ENCODE measurements around the gene OR6Q1. TPM values are rescaled to one million over a fixed set of nuclear protein-coding genes. Genes with fewer than 3 reads are reported as not detected.
A peak's percentile ranks its signal among the peaks of the same experiment; 100 is the strongest.

Gene OR6Q1
- total and polyA plus RNA-seq, 2 experiments from 2014 or later: not detected

DNA sequence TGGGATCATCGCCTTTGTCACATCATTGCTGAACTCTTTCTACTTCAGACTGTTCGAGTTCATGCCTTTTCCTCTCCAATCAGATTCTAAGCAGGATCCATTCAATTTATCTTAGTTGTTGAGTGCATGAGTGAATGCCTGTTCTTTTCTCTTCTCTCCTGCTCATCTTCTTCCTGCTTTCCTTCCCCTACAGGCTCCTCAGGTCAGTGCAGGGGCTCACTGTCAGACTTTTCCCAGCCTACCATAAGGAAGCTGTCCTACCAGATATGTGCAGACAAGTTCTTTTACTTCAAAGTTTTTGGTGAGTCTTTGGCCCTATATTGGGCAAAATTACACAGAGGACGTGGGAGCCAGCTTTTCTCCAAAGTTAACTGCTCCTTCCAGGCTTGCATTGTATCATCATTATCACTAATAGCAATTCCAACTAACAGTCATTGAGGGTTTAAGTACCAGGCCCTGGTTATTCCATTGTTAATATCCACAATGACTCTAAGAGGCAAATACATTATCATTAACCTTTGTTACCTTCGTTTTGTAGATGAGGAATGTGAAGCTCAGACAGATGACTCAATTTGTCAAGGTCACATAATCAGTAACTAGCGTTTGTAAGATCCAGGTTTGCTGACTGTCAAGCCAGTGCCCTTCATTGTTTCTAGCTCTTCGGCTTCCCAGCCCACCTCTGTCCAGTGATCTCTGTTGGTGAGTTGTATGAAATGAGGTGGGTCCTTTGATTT is 30.4 kb downstream of the OR6Q1 start:
- Histone ChIP-seq H3K9me2 (replicated peaks; ENCODE audit: insufficient read depth) (no peaks in the 10 kb centered on the region), H3K36me3 (replicated peaks; ENCODE audit: insufficient read depth, low read depth) (no peaks in the 10 kb centered on the region), H3K79me2 (no peaks in the 10 kb centered on the region), H2AFZ (no peak overlapping the region), H3K4me1 (ENCODE audit: insufficient read depth) (peaks cover 21% of the 10 kb centered on the region), H3K27me3 (no peaks in the 10 kb centered on the region), H4K20me1 (ENCODE audit: insufficient read depth, poor library complexity, severe bottlenecking) (no peaks in the 10 kb centered on the region), H3K9me3 (ENCODE audit: low read depth) (no peaks in the 10 kb centered on the region), H3K27ac (peak overlapping the region; percentile 59), H3K4me3 (no peak overlapping the region), H3K4me2 (no peak overlapping the region)
- peak; percentile 38 for DNase-seq (ENCODE audit: low spot score)
- TF ChIP-seq EZH2phosphoT487 (IDR thresholded peaks at IDR 0.05; ENCODE audit: low read depth, severe bottlenecking, unreplicated experiment) (no peak), CTCF (IDR thresholded peaks at IDR 0.05; ENCODE audit: poor library complexity) (no peak), EZH2 (IDR thresholded peaks at IDR 0.05; ENCODE audit: borderline replicate concordance) (no peak)
- 51% methylated on average over 6 of the region's 6 CpGs for WGBS (ENCODE audit: low lambda C conversion rate, missing lambda C conversion rate)

DNA sequence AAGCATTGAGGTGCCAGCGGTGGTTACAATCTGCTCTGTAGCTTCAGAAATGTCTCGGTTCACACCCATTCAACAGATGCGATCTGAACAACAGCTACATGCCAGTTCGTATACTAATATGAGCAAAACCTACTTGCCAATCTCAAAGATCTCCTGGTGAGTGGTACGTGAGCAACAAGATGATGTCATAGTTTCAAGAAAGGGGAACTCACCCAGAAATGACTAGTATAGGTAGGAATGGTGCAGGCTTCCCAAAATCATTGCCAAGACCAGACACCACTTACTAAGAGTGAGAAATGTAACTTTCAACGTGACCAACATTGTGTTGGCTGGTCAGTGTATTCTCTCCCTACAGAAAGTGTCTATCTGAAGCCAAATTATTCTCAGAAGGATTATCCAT is 31.1 kb downstream of the OR6Q1 start:
- Histone ChIP-seq H3K4me2 (no peak overlapping the region), H2AFZ (no peak overlapping the region), H3K27ac (peak overlapping the region; percentile 59)

GRCh38 chr11:58067685-58068084 is 36.9 kb downstream of the OR6Q1 start:
- no peak overlapping the region for H3K4me3 ChIP-seq
- H3K27ac ChIP-seq: no peak overlapping the region
- 79% methylated on average over 5 of the region's 5 CpGs for WGBS (ENCODE audit: low lambda C conversion rate, missing lambda C conversion rate)
- H3K36me3 ChIP-seq (replicated peaks; ENCODE audit: insufficient read depth, low read depth): no peaks in the 10 kb centered on the region
- no peaks in the 10 kb centered on the region for H3K79me2 ChIP-seq
- H3K9me3 ChIP-seq (ENCODE audit: low read depth): no peaks in the 10 kb centered on the region
- H3K27me3 ChIP-seq: no peaks in the 10 kb centered on the region
- no peaks in the 10 kb centered on the region for H3K4me1 ChIP-seq (ENCODE audit: insufficient read depth)
- H2AFZ ChIP-seq: no peak overlapping the region
- no peaks in the 10 kb centered on the region for H4K20me1 ChIP-seq (ENCODE audit: insufficient read depth, poor library complexity, severe bottlenecking)
- no peaks in the 10 kb centered on the region for H3K9me2 ChIP-seq (replicated peaks; ENCODE audit: insufficient read depth)
- no peak for DNase-seq (ENCODE audit: low spot score)
- TF ChIP-seq EZH2phosphoT487 (IDR thresholded peaks at IDR 0.05; ENCODE audit: low read depth, severe bottlenecking, unreplicated experiment) (no peak), CTCF (IDR thresholded peaks at IDR 0.05; ENCODE audit: poor library complexity) (no peak), EZH2 (IDR thresholded peaks at IDR 0.05; ENCODE audit: borderline replicate concordance) (no peak)
- H3K4me2 ChIP-seq: no peak overlapping the region

More for the DNA sequence above, 31.1 kb downstream of the OR6Q1 start:
- DNase-seq (ENCODE audit: low spot score): no peak
- TF ChIP-seq CTCF (IDR thresholded peaks at IDR 0.05; ENCODE audit: poor library complexity) (no peak), EZH2 (IDR thresholded peaks at IDR 0.05; ENCODE audit: borderline replicate concordance) (no peak), EZH2phosphoT487 (IDR thresholded peaks at IDR 0.05; ENCODE audit: low read depth, severe bottlenecking, unreplicated experiment) (no peak)
- no peaks in the 10 kb centered on the region for H4K20me1 ChIP-seq (ENCODE audit: insufficient read depth, poor library complexity, severe bottlenecking)
- no peaks in the 10 kb centered on the region for H3K79me2 ChIP-seq
- H3K36me3 ChIP-seq (replicated peaks; ENCODE audit: insufficient read depth, low read depth): no peaks in the 10 kb centered on the region
- no peak overlapping the region for H3K4me3 ChIP-seq
- no peaks in the 10 kb centered on the region for H3K9me2 ChIP-seq (replicated peaks; ENCODE audit: insufficient read depth)
- peaks cover 21% of the 10 kb centered on the region for H3K4me1 ChIP-seq (ENCODE audit: insufficient read depth)
- H3K27me3 ChIP-seq: no peaks in the 10 kb centered on the region
- no peaks in the 10 kb centered on the region for H3K9me3 ChIP-seq (ENCODE audit: low read depth)
- 57% methylated on average over 6 of the region's 6 CpGs for WGBS (ENCODE audit: low lambda C conversion rate, missing lambda C conversion rate)

Data from hepatocyte (in vitro differentiated cells).